SK-N-SH (cell line): ENCODE data around the gene EPHA5. TPM values are rescaled to one million over a fixed set of nuclear protein-coding genes. Genes with fewer than 3 reads are reported as not detected.

Source experiments
- CTCF ChIA-PET: fragments of 300-600, 350-600 bp; formaldehyde crosslinking; extraction: SDS; loops from one replicate; lab custom pipeline; 2021; lab: Yijun Ruan, JAX
- POLR2A ChIA-PET: fragments of 350-600 bp; sonication (Branson Sonifier 250); formaldehyde crosslinking; extraction: SDS; loops from one replicate; lab custom pipeline; 2020; ENCODE audit warnings: antibody characterized with exemption, inconsistent platforms; lab: Yijun Ruan, JAX
- DNase-seq: peaks from one replicate; pipeline ENCODE4 v3.0.0; 2012
- H2AFZ ChIP-seq: fragments of 200-600 bp; sonication (generic); 2 replicates; pipeline ENCODE4 v1.8.1; 2016; ENCODE audit warnings: antibody characterized with exemption, mild to moderate bottlenecking, low read depth
- H3F3A ChIP-seq: fragments of 200-600 bp; sonication (generic); replicated peaks from 2 replicates; pipeline ENCODE3; 2016; ENCODE audit warnings: antibody characterized with exemption, mild to moderate bottlenecking; ENCODE audit not compliant: insufficient read depth
- H3K27ac ChIP-seq, 2 experiments: fragments of 200-500 bp in 1 of 2; fragments of 200-600 bp in 1 of 2; sonication (Bioruptor generic) in 1 of 2; sonication (generic), shearing (Covaris generic) in 1 of 2; 2 replicates each; pipeline versions ENCODE4 v1.5.1 to v1.6.1; 2014 to 2016; ENCODE audit warnings: low read depth in 2 of 2, inconsistent platforms in 1 of 2, low read length in 1 of 2, mild to moderate bottlenecking in 1 of 2, mixed read lengths in 1 of 2
- H3K27me3 ChIP-seq: fragments of 200-600 bp; sonication (generic), shearing (Covaris generic); 2 replicates; pipeline ENCODE4 v1.6.1; 2016; ENCODE audit warnings: mixed run types; ENCODE audit not compliant: insufficient read depth
- H3K36me3 ChIP-seq, 2 experiments: fragments of 200-500 bp in 1 of 2; fragments of 200-600 bp in 1 of 2; sonication (Bioruptor generic) in 1 of 2; sonication (generic) in 1 of 2; replicated peaks in 1 of 2; 2 replicates each; pipeline versions ENCODE3 to v1.5.1; 2014 to 2016; ENCODE audit warnings: low read length in 1 of 2, mild to moderate bottlenecking in 1 of 2; ENCODE audit not compliant: insufficient read depth in 2 of 2, control insufficient read depth in 1 of 2
- H3K4me1 ChIP-seq, 2 experiments: fragments of 200-500 bp in 1 of 2; fragments of 200-600 bp in 1 of 2; sonication (Bioruptor generic) in 1 of 2; sonication (generic), shearing (Covaris generic) in 1 of 2; 2 replicates each; pipeline versions ENCODE4 v1.5.1 to v1.6.1; 2014 to 2016; ENCODE audit warnings: low read depth in 1 of 2, low read length in 1 of 2, mixed run types in 1 of 2; ENCODE audit not compliant: insufficient read depth in 2 of 2, control insufficient read depth in 1 of 2
- H3K4me2 ChIP-seq: fragments of 200-600 bp; sonication (generic), shearing (Covaris generic); 2 replicates; pipeline ENCODE4 v1.6.1; 2017; ENCODE audit warnings: mixed run types
- H3K4me3 ChIP-seq, 2 experiments: fragments of 200-500 bp in 1 of 2; fragments of 200-600 bp in 1 of 2; sonication (Bioruptor generic) in 1 of 2; sonication (generic), shearing (Covaris generic) in 1 of 2; 2 replicates each; pipeline versions ENCODE4 v1.5.1 to v1.8.1; 2014 to 2016; ENCODE audit warnings: low read depth in 2 of 2, inconsistent platforms in 1 of 2, low read length in 1 of 2, mild to moderate bottlenecking in 1 of 2, mixed read lengths in 1 of 2, moderate library complexity in 1 of 2
- H3K79me2 ChIP-seq: fragments of 200-600 bp; sonication (generic); 2 replicates; pipeline ENCODE4 v1.8.1; 2017; ENCODE audit warnings: mild to moderate bottlenecking; ENCODE audit not compliant: insufficient read depth
- H3K9ac ChIP-seq: fragments of 200-600 bp; sonication (generic); 2 replicates; pipeline ENCODE4 v1.6.1; 2017; ENCODE audit warnings: mixed run types
- H3K9me2 ChIP-seq: fragments of 200-600 bp; sonication (generic); 2 replicates; pipeline ENCODE4 v1.6.1; 2017; ENCODE audit warnings: mixed run types
- H3K9me3 ChIP-seq: fragments of 200-600 bp; sonication (generic); 2 replicates; pipeline ENCODE4 v1.6.1; 2017; ENCODE audit warnings: mixed run types, mild to moderate bottlenecking, moderate library complexity
- H4K20me1 ChIP-seq: fragments of 200-600 bp; sonication (generic); 2 replicates; pipeline ENCODE4 v1.6.1; 2017; ENCODE audit warnings: mild to moderate bottlenecking, mixed run types; ENCODE audit not compliant: insufficient read depth
- CTCF ChIP-seq: fragments of 200-600 bp; sonication (generic); IDR thresholded peaks from 2 replicates; pipeline ENCODE4 v1.6.1; 2017; ENCODE audit warnings: antibody characterized with exemption, mild to moderate bottlenecking, moderate library complexity
- FOXJ3 ChIP-seq: sonication (generic); formaldehyde crosslinking; IDR thresholded peaks from 2 replicates; pipeline ENCODE4 v1.5.1; 2020; ENCODE audit warnings: mild to moderate bottlenecking, missing genetic modification reagents
- IRF3 ChIP-seq: fragments of 150-350 bp; IDR thresholded peaks from 2 replicates; pipeline ENCODE4 v1.6.1; 2016; ENCODE audit warnings: mild to moderate bottlenecking, low read depth, low read length
- MEF2A ChIP-seq: IDR thresholded peaks from 2 replicates; pipeline ENCODE4 v1.4.0; 2012; ENCODE audit warnings: low read depth, borderline replicate concordance
- NFIC ChIP-seq: IDR thresholded peaks from 2 replicates; pipeline ENCODE4 v1.4.0; 2012; ENCODE audit warnings: borderline replicate concordance
- PBX3 ChIP-seq: IDR thresholded peaks from 2 replicates; pipeline ENCODE4; 2012
- RAD21 ChIP-seq: IDR thresholded peaks from 2 replicates; pipeline ENCODE4 v1.6.1; 2012; ENCODE audit warnings: mild to moderate bottlenecking, low read length
- SIN3A ChIP-seq: IDR thresholded peaks from 2 replicates; pipeline ENCODE4 v1.6.1; 2012; ENCODE audit warnings: low read depth, mild to moderate bottlenecking, low read length, moderate library complexity, borderline replicate concordance
- TAF1 ChIP-seq: IDR thresholded peaks from 2 replicates; pipeline ENCODE4 v1.6.1; 2012; ENCODE audit warnings: low read depth, mild to moderate bottlenecking, low read length, moderate library complexity, borderline replicate concordance
- USF2 ChIP-seq: fragments of 150-350 bp; IDR thresholded peaks from 2 replicates; pipeline ENCODE4 v1.6.1; 2017; ENCODE audit warnings: antibody characterized with exemption, low read length, low read depth, borderline replicate concordance
- WGBS: methylation state at CpG from one replicate; pipeline ENCODE4 v1.1.6; 2017; ENCODE audit warnings: low lambda C conversion rate; 5-methylcytosine and 5-hydroxymethylcytosine counted together
- polyA plus RNA-seq, 3 experiments: library from polyadenylated mRNA; depleted of rRNA; stranded (reverse); fragments of >200 nt; gene quantifications; 2 replicates each; pipeline ENCODE4 v1.2.3, GENCODE V29; 2012

Gene EPHA5
- polyA plus RNA-seq, 1 of the 3 experiments (the other 2 are of a cell fraction), result not detected

- 7% methylated on average over 1 of the region's 1 CpG for WGBS
- POLR2A ChIA-PET, result no interaction called here
- Histone ChIP-seq H2AFZ (no peak overlapping the region), H3K9me2 (no peaks in the 10 kb centered on the region), H3K9me3 (no peaks in the 10 kb centered on the region), H3K9ac (no peak overlapping the region), H3F3A (no peaks in the 10 kb centered on the region), H3K27me3 (no peaks in the 10 kb centered on the region), H3K27ac (no peak overlapping the region), H3K79me2 (no peaks in the 10 kb centered on the region), H3K36me3 (no peaks in the 10 kb centered on the region), H3K4me2 (no peak overlapping the region), H4K20me1 (no peaks in the 10 kb centered on the region), H3K4me1 (no peaks in the 10 kb centered on the region), H3K4me3 (no peak overlapping the region)
- no peak for DNase-seq
- CTCF ChIA-PET, result no interaction called here
- TF ChIP-seq NFIC (no peak), RAD21 (no peak), CTCF (no peak), MEF2A (no peak)
These were observed 8.8 kb downstream of the EPHA5 start for GRCh38 chr4:65661471-65661870.

- 33% methylated on average over 1 of the region's 1 CpG for WGBS
- DNase-seq, result no peak
- Histone ChIP-seq H3K79me2 (no peaks in the 10 kb centered on the region), H3F3A (no peaks in the 10 kb centered on the region), H4K20me1 (no peaks in the 10 kb centered on the region), H3K9me2 (no peaks in the 10 kb centered on the region), H3K27ac (no peak overlapping the region), H3K4me2 (no peak overlapping the region), H3K4me1 (no peaks in the 10 kb centered on the region), H3K9me3 (no peaks in the 10 kb centered on the region), H3K36me3 (no peaks in the 10 kb centered on the region), H3K9ac (no peak overlapping the region), H3K4me3 (no peak overlapping the region), H3K27me3 (no peaks in the 10 kb centered on the region), H2AFZ (no peak overlapping the region)
- ChIA-PET CTCF (no interaction called here), POLR2A (no interaction called here)
- TF ChIP-seq FOXJ3 (CRISPR knock-in tag), result no peak
- TF ChIP-seq PBX3, result no peak
- TF ChIP-seq RAD21, result no peak
- TF ChIP-seq TAF1, result no peak
- no peak for TF ChIP-seq SIN3A
- TF ChIP-seq IRF3, result no peak
- no peak for TF ChIP-seq USF2
These were observed 12.2 kb downstream of the EPHA5 start for GRCh38 chr4:65658117-65658516.
